GM03348 (cell line): ENCODE data around the gene TSKU.

Experiments
- DNase-seq: peaks from one replicate; pipeline ENCODE4 v3.0.0; 2012; ENCODE audit warnings: low spot score

The TSKU gene

DNA sequence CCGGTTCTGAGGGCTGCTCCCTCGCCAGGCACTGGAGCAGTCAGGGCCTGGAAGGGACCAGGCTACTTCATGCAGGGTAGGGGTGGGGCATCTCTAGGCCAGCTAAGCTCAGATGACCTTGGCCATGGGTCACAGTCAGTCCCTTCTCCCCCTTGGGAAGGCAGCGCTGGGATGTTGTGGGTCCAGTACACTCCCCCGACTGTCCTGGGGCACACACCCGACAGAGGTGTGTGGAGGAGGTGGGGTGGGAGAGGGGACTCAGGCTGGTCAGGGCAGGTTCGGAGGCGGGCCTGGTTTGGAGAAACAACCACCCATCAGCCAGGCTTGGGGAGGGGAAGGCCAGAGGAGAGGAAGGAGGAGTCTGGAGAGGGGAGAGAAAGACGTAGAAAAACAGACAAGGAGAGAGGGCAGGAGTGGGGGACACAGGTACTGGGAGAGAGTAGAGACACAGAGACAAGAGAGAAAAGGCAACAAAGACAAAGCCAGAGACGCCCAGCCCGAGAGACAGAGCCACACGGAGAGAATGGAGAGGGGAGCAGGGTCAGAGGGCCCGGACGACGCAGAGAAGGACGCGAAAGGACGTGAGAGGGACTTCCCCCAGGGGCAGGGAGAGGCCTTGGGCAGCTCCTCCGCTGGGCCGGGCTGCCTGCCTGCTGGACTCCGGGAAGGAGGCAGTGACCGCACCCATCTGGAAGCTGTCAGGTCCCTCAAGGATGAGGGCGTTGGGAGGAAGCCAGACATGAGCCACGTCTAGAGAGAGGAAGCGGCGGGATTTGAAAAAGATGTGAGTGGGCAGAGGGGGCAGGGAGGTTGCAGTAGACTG lies 30.6 kb upstream of the TSKU start:
- DNase-seq, result peak; percentile 95

DNA sequence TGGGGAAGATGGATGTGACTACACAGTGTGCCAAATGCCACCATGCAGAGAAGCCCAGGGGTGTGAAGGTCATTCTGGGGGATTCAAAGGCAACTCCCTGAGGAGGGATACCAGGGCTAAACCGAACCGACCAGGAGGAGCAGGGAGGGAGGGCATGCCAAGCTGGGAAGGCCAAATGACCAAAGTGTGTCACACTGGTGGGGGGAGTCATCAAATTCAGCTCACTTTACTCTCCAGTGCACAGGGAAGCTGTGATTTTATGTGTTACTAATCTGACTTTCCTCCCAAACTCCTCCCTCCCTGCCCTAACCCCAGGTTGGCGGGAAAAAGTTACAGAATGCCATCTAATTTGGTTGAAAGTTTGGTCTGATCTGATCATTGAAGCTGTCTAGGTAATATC lies 29.7 kb upstream of the TSKU start:
- no peak for DNase-seq

DNA sequence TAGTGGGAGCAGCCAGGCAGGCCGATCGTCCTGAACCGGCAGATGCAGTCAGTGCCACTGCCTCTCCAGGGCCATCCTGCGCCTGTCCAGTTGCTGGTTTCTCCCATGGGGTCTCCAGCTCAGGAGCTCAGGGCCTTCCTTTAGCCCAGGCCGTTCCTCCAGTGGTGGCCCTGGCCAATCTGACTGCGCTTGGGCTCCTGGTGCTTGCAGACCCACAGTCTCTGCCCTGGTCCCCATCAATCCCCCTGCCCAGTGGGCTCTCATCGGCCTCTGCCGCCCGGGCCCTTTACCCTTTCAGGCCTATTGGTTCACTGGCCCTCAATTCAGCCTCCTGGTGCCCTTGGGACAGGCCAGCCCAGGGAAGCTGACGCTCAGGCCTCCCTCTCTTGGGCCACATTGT lies 29.2 kb upstream of the TSKU start:
- no peak for DNase-seq

DNA sequence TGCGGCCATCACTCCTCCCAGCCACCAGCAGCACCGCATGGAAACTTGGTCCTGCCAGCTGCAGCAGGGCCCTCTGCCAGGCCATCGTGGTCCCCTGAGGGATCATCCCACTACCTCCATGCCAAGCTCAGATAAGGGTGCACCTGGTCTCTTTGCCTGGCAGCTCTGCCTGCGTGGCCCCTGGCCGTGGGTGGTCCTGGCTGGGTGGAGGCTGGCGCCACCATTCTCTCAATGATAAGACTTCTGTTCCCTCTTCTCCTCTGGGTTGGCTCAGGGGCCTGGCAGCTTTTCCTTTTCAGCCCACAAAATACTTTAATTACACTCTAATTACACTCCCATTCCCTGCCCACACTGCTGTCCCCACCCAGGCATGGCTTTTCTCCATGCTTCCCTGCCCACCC lies 26.8 kb upstream of the TSKU start:
- DNase-seq, result no peak

DNA sequence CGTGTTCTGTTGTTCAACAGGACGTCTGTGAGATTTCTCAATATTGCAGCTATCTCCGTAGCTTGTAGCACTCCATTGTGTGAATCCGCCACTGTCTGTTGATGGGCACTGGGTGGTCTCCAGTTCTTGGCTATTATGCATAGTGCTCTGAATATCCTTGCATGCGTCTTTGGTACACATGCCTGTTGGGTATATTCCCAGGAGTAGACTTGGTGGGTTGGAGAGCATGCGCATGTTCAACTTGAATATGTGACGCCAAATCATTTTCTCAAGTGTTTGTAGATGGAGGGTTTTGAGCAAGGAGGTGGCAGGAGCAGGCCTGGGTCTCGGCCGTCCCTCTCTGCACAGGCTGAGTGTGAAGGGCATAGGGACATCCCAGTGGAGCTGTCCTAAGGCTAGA lies 24.8 kb upstream of the TSKU start:
- DNase-seq, result no peak

DNA sequence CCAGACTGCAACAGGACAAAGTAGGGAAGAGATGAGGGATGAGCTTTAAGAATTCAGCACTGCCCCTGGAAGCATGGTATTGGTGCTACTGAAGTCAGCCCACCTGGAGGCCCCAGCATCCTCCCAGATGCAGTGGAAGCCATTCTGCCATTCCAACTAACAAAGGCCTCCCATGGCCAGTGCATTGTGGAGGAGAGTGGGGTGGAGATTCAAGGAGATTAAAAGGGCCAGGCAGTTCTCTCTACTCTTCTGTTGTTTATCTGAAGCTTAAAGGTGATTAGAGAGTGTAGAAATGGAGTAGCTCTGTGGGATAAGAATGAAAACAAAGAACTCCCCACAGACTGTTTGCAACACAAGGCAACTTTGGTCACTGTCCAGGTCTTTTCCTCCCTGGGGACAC lies 24.1 kb upstream of the TSKU start:
- DNase-seq, result no peak

DNA sequence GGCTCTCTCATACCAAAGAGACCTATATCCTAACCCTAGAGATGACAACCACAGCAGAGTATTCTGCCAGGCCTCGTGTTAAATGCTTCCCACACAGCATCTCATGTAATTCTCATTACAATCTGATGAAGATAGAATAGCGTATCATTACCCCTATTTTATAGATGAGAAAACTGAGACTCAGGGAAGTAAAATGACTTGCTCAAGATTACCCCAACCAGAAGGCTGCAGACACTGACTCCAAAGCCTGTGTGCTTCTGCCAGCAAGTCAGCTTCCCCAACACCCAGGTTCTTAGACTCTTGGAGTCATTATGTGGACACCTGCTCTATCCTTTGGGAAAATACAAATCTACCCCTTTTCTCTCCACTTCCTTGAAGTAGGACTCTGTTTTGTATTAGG lies 23.6 kb upstream of the TSKU start:
- no peak for DNase-seq

DNA sequence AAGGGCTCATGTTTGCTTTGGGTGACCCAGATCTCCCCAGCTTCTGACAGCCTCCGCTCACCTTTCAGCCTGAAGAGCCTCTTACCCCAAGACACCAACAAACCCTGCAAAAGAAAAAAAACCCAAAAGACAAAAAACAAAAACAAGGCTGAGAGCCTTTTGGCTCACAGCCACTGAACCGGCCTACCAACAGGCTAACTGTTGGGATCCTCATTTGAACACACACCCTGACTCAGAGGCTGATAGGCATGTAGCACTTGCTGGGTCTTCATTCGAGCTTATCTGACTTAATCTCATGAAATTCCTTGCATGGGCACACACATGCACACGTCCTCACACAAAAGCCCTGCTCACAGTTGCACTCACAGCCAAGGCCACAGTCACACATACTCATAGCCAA lies 22.9 kb upstream of the TSKU start:
- no peak for DNase-seq

DNA sequence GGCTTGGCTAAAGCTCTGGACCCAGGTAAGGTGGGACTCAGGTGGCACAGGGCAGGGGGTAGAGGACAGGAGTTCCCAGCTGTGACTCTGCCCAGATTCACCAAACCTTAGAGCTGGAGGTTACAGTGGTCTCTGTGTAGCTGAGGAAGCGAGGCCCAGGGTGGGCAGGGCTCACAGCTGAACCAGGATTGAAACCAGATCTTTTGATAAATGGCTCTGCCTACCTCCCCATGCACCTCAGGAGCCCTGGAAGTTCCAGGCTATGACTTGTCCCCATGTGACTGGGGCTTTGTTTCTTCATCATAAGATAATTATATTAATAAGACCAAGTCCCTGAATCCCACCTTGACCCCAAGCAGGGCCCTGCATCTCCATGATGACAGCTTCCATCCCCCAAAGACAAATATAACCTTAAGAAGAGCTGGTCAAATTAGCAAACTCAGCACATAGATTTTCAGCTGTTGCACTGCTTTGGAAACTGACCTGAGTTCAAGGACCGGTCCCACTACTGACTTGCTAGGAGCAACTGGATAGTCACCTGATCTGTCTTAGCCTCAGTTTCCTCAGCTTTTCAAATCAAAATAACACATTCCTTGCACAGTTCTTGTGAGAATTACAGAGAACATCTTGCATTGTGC lies 21.3 kb upstream of the TSKU start:
- no peak for DNase-seq

DNA sequence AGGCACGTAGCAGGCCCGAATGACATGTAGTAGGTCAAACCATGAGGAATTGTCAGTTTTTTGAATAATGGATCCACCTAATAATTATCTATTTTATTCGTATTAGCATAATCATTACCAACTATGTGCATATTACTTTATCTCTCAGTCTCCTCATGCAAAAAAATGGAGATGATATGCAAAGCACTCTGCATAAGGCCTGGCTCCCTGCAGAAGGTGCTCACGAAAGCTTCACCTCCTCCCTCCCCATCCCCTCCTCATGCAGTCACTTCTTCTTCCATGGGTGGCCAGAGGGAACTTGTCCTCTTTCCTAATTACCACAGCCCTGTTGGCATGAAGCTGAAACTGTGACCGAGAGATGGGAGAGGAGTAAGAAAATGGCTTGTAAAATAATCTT lies 20.8 kb upstream of the TSKU start:
- no peak for DNase-seq

DNA sequence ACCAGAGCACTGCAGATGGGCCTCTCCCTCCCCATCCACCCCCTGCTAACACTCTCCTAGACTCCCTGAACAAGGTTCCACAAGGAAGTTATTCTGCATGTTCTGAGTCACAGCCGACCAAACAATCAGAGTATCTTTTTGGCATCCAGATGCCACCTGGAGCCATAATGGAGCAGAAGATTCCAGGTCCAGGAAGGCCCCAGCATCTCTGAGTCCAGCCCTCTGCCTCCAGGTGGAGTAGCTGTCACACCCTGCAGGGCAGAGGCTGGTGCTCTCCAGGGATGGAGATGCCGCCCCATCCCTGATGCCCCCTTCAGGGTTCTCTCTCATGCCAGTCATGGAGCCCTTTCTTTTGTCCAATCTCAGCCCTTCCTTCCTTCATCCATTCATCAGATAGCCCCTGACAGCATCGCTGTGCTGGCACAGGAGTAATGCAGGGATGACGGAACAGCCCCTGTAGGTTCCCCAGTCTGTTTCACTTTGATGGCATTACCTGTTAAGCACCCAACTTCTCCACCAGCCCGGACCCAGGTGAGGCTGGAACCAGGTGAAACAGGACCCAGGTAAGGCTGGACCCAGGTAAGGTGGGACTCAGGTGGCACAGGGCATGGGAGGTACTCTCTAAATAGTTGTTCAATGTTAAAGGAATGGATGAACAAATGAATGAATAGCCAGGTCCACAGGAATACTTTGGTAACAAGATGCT lies 20.1 kb upstream of the TSKU start:
- DNase-seq, result no peak

DNA sequence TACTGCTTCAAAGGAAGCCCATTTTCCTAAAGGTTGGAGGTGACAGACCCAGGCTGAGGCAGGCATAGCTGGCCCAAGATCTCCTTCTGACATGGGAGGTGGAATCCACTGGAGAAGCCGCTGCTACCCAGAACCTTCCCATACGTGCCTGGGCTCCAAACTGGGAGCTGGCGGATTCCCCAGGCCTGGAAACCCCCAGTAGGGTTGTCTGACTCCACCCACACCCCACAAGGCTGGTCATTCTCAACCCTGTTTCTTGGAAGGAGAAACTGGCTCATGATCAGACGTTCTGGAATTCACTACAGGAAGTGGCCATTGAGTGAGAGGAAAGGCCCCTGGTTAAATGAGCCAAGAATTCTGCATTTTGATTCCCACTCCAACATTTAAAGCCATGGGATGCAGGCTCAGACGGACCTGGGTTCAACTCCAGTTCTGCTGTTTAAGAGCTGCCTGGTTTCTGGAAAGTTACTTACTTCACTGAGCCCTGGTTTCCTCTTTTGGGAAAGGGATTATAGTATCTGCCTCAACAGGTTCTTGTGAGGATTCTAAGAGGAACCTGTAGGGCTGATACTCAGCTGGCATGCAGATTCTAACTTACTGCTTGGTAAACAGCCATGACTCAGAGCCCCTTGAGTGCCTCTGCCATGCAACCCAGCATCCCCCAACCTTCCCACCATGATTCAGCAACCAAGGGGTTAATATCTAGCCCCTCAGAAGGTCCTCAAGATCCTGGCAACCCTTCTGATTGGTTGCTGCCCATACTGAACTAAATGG lies 19.4 kb upstream of the TSKU start:
- peak; percentile 90 for DNase-seq

DNA sequence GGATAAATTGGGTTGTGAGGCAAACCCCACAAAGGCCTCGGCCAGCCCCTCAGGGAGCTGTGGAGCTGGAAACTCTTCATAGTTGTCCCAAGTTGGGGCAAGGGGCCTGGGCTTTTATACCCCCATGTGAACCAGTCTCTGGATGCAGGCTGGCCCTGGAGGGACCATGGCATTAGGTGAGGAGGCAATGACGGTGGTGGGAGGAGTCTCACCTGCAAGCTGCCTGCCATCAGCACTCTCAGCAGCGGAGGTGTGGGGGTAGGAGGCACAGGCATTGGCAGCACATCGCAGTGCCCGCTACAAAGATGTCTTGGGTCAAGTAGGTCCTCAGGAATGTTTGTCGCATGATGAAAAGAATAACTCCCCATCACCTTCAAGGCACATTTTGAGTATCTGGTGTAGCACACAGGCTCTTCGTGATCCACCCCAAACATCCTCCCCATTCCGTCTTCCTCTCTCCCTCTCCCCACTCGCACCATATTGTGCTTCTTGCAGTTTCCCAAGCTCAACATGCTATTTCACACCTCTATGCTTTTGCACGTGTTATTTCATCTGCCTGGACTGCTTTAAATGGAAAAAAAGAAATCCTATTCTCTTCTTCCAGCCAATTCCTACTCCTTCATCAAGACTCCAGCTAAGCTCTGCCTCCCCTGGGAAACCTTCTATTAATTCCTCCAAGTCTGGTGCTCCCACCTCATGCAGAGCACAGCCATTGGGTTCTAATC lies 18.1 kb upstream of the TSKU start:
- no peak for DNase-seq

DNA sequence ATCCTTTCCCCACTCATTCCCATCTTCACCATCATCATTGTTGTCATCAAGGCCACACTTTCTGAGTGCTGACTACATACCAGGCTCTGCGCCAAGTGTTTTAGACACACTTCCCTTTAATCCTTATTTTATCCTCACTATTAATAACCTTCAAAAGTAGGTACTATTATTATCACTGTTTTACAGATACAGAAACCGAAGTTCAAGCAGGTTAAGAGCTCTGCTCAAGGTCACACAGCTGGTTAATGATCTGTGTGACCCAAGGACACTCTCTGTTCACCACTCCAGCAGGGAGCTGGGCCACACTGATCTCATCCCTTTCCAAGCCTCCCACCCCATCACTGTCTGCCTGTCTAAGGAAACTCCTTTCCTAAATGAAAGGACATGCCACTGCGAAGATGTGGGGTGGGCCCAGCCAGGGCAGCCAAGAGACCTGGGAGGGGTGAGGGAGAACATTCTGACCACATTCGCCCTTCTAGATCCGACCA lies 17.2 kb upstream of the TSKU start:
- DNase-seq, result no peak

DNA sequence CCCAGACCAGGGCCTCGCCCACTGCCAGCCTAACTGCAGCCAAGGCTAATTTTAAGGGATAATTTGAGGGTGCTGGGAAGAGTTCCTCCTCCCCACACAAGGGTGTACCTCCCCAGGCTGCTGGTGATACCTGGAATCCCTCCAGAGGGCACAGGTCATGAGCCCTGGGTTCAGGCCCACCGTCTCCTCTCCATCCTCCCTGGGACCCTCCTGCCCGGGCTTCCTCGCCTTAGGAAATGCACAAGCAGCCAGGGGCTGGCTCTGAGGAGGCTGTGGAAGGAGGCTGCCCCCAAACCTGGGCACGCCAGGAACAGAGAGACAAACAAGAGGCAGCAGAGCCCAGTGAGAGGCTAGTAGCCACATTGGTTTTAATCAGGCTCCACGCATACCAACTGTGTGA lies 16.6 kb upstream of the TSKU start:
- DNase-seq, result no peak

DNA sequence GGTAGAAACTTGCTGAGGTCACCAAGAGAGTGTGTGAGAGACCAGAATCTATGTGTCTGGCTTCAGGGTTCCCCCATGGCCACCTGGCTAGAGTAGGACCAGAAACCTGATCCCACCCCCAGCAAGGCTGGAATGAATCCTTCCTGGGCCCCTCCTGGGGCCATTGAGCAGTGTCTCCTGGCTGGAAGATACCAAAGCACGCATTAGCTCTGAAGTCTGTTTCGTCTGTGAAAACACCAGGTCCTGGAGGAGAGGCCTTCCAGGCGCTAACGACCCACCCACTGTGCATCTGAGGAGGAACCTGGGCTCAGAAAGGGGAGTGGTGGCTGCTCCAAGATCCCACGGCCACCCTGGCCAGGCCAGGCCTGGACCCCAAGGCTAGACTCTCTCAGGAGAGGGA lies 15.5 kb upstream of the TSKU start:
- DNase-seq, result no peak

DNA sequence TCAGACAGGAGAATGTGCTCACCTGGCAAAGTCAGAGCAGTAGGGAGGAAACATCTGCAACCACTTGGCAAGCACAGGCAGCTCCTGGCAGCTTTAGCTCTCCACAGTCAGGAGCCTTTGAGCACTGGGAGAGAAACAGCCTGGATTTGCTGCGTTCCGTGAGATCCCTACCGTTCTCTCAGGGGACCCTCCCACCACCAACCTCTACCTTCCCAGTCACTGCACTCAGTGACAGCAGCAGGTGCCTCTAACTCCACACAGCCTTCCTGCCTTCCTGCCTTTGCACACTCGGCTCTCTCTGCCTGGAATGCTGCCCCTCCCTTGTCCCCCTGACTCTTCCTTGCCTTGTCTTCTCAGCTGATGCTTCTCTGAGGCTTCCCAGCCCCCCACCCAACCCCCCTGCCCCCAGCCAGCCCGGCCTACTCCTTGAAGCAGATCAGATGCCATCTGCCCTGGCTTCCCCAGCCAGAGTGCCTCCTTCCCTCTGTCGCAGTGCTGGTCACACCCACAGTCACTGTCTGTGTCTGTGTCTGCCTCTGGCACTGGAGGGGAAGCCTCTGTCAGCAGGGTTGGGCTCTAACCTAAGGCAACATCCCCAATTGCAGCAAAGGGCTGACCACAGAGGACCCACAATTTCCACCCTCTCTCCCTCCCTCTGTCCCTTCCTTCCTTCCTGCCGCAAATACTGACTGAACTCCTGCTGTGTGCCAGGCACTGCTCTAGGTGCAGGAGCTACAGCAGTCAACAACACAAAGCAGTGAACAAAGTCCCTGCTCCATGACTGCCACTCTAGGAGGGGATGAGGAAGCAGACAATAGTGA lies 14.9 kb upstream of the TSKU start:
- DNase-seq, result no peak

DNA sequence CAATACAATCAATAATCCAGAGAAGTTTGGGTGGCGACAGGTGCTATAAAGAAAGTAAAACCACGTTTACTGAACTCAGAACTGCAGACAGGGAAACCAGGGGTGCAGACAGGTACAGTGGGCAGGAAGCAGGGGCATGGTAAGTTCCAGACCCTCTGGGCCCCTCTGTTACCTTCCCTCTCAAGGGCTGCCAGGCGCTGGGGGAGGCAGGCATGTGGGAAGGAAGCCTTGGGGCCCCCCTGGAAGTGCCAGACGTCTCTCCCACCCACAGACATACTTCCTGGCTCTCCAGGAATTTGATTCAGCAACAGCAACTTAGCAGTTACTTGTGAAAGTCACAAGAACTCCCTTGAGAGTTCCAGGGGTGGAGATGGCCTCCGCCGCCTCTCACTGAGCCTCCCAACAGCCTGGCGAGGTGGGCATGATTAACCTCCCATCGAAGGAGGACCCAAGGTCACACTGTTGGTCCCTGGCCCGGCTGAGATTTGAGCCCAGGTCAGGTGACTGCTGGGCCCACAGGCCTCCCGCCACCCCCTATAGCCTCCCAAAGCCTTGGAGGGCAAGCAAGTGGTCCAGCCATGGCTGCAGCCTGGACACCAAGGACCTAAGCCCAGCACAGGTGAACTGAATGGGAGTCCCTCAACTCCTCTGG lies 14.1 kb upstream of the TSKU start:
- DNase-seq, result peak; percentile 41

DNA sequence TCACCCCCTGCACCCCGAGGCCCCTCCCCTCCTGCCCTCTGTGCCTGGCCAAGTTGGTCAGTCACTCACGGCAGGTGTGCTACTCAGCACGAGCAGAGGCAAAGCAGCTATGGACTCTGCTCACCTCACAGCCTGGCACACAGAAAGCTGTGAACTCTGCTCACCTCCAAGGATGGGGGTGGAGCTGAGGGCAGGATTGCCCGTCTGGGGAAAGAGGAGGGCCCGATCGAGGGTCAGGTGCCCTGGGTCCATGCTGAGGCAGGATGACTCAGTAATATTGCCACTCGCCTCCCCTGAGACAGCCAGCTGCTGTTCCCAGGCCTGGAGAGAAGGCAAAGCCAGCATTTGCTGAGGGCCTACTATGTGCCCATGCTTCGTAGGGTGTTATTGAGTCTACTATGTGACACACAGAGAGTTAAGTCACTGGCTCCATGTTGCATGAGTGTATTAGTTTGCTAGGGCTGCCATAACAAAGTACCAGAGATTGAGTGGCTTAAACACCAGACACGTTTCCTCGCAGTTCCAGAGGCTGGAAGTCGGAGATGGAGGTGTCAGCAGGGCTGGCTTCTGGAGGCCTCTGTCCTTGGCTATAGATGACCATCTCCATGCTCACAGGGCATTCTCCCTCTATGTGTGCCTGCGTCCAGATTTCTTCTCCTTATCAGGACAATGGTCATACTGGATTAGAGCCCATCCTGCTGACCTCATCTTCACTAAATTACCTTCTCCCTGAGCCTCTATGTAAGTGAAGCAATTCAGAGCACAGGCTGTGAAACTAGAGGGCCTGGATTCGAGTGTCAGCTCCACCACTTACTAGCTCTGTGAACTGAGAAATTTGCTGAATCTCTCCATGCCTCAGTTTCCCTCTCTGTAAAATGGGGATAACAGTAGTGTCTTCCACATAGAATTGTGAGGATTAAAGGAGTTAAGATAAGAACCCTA lies 13.2 kb upstream of the TSKU start:
- no peak for DNase-seq
